NCI-H510A treated with DMSO at 0.1 percent for 48 hours (cell line): ENCODE measurements around the gene PAX8.
A peak's percentile ranks its signal among the peaks of the same experiment; 100 is the strongest.

Experiments
- DNase-seq: peaks from one replicate; lab custom pipeline; 2025; lab: John Stamatoyannopoulos, UW

PAX8 gene

DNA sequence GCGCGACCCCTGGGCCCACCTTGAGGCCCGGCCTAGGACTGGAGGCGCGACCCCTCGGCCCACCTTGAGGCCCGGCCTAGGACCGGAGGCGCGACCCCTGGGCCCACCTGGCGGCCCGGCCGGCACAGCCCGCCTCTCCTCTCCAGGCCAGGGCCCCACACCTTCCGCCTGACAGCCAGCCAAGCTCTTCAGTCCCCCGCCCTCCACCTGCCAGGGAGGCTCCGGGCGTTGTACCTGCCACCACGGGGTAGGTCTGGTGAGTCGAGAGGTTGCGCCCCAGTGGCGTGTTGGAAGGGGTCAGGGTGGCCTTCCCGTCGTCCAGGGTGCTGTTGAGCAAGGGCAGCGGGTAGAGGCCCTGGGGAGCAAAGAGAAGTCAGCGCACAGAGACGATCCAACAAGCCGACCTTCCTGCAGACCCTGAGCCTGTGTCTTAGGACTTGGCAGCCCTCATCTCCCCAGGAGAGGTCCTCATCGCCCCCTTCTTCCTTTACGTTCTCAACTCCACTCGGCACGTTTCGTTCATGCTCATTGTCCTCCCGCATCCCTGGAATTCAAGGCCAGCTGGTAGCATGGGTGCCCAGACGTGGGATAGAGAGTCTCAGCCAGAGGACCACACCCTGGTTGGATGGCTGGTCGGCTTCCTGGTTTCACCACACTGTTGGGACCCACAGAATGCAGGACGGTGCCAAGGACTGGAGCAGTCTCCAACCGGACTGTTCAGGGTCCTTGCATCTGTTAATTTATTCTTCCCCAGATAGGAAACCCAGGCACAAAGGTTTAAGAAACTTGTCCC, 42.2 kb downstream of the PAX8 start:
- no peak for DNase-seq

DNA sequence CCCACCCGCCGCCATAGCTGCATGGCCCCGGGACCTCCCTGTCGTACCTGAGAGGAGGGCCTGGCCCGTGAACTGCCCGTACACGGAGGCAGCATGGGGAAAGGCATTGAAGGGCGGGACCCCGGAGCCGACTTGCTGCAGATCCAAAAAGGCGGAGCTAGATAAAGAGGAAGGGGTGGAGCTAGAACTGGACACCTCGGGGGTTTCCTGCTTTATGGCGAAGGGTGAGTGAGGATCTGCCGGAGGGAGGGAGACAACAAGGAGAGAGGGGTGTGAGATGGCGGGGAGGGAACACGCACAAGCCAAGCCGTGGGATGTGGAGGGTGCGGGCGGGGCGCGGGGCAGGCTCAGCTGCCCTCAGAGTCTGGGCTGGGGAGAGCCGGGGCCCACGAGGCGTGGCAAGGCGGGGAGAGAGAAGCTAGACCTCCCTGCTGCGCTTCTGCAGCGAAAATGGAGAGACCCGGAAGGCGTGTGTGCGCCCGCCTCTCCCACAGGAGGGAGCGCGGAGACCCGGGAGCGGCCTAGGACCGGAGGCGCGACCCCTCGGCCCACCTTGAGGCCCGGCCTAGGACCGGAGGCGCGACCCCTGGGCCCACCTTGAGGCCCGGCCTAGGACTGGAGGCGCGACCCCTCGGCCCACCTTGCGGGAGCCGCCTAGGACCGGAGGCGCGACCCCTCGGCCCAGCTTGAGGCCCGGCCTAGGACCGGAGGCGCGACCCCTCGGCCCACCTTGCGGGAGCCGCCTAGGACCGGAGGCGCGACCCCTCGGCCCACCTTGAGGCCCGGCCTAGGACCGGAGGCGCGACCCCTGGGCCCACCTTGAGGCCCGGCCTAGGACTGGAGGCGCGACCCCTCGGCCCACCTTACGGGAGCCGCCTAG, 43.1 kb downstream of the PAX8 start:
- DNase-seq: peak; percentile 78

DNA sequence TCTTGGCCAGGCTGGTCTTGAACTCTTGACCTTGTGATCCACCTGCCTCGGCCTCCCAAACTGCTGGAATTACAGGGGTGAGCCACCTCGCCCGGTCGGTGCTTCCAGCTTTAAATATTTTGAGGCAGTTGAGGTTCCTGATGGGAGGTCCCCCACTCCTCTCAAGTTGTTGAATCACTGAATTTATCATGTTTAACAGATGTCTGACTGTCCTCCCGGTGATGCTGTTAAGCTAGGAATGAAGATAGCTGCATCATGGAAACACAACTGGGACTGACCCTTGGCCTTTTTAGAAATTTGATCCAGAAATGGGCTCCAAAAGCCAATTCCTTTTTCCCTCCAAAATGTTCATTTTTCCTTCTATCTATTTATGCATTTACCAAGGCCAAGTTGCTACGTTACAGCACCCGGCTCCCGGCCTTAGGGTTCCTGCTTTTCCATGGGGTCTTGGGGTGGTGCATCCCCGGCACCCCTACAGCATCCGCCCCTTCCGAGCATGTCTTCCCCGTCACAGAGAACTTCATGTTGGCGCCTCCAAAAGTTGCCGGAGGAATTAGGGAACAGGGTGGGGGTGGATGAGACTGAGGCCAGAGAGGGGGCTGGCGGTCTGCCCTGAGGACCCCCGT, 43.9 kb downstream of the PAX8 start:
- DNase-seq: no peak

DNA sequence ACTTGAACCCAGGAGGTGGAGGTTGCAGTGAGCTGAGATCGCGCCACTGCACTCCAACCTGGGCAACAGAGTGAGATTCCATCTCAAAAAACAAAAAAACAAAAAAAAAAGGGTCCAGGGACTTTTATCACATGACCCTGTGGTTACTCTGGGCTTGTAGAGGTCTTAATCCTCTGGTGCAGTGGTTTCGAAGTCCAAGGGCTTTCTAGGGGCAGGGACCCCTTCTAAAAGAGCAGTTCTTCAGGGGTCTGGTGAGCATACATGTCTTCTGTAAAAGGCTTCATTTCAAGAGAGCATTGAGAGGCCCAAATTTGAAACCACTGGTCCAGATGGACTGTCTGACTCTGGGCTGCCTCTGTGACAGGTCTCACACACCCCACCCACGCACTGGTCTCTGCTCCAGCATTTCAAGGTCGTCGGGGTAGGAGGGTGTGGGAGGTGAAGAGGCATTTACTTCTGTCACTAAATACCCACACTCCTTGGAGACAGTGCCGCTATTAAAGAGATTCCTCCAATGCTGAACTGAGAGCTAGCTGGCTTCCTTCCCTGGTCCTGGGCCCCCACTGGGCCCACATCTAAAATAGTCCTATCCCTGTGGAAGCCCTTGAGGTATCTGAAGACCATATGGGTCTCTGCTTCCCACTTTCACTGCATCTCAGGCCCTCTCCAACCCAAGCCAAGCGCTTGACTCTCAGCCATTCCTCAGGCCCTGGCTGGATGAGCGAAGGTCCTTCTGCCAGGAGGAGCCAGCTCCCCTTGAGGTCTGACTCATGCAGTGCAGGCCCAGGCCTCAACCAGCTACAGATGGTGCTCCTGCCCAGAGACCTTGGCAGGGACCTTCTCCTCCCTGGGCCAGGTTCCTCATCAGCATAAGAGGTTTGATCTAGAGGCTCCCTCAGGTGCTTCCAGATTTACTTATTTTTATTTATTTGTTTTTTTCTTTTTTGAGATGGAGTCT, 44.8 kb downstream of the PAX8 start:
- peak; percentile 2 for DNase-seq

DNA sequence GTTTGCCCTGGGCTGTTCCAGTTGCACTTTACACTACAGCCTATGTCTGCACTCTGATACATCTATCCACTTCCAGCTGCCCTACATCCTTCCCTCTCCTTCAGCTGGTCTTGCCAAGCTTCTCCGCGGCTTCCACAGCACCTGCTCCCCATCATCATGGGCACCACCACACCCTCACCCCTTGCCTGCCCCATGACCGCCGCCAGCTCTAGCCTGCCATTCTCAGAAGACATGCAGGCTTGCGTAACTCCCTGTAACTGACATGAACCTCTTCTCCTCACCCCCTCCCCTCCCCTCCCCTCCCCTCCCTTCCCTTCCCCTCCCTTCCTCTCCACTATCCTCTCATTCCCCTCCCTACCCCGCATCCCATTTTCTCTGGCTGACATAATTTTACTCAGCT, 46.0 kb downstream of the PAX8 start:
- no peak for DNase-seq

DNA sequence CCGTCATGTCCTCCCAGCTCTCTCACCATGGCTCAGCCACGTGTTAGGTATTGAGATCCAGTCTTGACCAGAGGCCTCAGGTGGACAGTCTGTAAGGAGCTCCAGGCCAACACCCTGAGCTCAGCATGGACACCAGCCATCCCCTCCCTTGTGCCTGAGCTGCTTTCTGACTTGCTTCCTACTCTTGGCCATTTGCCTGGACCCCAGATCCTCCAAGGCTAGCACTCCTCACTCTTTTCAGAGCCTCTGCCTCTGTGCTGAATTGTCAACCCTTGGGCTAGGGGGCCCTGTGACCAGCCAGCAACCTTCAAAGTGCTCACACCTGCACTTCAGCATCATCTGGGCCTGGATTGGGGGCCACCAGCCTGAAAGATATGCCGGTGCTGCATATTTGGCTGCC, 46.6 kb downstream of the PAX8 start:
- no peak for DNase-seq

DNA sequence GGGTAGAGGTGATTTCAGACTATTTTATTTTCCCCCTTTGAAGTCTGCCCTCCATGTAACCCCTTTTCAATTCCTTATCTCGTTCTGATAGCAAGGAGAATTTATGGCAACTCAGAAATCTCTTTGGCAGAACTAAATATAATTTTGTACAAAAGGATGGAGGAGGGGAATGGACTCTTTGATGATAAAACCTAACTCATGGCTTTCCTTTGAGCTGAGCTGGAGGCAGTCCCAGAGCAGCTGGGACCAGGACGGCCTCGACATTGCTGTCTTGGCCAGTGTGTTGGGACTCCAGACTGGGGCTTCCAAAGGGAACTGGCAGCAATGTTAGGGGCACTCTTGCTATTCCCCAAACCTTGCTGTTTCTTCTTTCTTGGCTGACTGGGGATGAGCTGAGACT, 47.7 kb downstream of the PAX8 start:
- DNase-seq: no peak

DNA sequence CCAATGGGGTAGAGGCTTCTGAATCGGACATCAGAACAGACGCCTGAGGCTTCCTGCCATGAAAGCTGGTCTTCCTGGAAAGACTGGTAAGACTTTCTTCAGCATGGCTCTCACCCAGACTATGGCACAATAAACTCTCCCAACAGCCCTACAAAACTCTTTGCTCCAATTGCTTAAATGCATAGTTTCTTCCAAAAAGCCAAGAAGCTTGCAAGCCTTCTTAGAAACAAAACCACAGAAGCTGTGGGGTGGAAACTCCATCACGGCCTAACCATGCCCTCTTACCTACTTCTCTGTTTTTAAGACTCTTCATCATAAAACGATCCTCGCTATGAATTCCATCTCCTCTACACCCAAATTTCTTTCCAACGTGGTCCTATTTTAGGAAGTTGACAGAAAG, 48.2 kb downstream of the PAX8 start:
- no peak for DNase-seq

DNA sequence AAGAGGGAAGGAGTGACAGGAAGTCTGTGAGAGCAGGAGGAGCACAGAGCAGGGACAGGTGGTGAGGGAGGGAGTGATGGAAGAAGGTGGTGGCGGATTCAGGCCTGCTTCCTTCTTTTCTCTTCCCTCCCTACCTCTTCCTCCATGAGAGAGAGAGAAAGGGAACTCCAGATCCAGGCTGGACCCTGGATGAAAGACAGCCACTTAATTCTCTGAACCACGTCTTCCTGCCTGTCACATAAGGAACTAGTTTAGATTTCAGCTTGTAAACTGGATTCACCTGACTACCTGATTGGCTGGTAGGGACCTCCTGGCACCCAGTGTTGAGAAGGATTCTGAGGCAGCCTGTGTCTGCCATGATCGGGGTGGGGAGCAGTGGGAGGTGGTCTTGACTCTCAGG, 48.9 kb downstream of the PAX8 start:
- peak; percentile 23 for DNase-seq

DNA sequence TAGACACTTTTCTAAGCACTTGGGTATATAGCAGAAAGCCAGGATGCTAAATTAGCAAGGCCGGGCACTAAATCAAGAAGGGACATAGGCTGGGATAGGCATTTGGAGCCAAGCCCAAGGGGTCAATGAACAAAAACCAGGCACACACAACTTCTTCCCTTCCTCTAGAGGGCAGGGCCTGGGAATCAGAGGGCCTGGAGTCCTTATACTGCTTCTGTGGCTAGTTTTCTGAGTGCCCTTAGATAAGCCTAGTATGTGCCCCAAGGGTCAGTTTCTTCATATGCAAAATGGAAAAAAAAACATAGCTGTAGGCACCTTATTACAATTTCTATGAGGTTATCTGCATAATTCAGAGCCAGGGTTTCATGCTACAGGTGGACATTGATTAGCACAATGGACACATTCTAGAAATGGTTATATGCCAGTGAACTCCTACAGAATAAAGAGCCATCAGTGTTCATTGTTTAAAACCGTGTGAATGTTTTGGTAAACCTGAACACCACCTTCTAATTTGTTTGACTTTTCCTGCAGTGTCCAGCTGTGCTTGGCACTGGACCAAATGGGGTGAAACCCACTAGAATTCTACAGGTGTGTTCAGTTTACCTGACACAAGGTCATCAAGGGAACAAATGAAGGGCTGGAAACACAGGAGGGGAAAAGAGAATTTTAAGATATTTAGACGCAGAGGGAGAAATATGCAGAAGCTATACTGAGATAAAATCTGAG, 49.6 kb downstream of the PAX8 start:
- DNase-seq: peak; percentile 23

DNA sequence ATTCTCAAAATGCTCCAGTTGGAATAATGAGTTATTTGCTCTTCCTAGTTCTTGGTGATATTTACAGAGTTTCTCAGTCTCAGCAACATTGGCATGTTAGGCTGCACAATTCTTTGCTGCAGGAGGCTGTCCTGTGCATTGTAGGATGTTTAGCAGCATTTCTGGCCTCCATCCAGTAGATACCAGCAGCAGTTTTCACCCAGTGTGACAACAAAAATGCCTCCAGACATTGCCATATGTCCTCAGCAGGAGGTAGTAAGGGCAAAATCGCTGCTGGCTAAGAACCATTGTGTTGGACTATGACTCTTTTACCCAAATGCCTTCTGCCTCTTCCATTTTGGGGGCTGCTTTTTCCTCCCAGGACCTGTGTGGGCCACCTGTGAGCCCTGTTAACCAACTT, 50.4 kb downstream of the PAX8 start:
- DNase-seq: no peak

DNA sequence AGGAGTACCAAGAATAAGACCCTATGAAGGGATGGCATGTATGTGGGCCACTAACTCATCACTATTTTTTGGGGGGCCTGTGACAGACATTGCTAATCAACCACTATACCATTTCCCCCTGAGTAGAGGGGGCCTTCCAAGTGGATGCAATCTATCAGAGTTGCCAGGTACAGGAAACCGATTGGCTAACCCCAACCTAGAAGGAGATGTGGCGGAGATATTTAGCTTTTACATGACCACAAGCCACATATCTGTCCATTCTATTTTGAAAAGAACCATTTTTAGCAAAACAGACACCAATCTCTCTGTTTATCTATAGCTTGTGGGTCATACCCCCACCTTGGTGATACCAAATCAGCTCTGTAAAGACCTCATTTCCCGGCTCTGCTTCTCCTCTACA, 51.0 kb downstream of the PAX8 start:
- DNase-seq: no peak

DNA sequence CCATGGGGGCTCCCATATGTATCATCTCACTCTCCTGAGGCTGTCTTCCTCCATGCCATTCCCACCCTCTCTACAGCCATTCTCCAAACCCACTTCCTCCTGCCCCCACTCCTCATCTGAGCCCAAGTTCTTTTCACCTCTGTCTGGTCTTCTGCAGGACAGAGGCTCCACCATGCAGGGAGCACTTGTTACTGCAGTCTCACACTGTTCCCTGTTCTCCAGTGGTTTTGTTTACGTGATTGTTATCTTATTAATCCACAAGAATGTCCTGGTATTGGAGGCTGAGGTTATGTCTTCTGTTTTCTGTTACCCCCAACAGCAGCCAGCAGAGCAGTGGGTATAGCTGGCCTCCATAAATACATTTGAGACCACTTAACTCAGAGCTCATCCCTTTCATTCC, 51.4 kb downstream of the PAX8 start:
- DNase-seq: no peak

DNA sequence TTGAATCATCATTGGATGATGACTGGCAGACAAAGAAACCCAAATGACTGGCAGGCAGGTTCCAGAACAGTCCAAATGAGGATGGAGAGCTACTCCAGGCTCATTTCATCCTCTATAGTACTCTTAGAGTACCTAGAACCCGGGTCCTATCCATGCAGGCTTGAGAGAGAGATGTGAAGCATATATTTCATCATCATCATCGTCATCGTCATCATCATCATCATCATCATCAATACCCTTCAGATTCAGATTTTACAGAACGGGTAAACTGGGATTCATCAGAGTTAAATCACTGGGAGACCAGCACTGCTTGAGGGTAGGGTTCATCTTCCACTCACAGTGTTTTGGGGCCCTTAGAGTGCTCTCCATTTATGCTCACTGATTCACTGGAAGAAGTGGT, 52.3 kb downstream of the PAX8 start:
- DNase-seq: no peak

DNA sequence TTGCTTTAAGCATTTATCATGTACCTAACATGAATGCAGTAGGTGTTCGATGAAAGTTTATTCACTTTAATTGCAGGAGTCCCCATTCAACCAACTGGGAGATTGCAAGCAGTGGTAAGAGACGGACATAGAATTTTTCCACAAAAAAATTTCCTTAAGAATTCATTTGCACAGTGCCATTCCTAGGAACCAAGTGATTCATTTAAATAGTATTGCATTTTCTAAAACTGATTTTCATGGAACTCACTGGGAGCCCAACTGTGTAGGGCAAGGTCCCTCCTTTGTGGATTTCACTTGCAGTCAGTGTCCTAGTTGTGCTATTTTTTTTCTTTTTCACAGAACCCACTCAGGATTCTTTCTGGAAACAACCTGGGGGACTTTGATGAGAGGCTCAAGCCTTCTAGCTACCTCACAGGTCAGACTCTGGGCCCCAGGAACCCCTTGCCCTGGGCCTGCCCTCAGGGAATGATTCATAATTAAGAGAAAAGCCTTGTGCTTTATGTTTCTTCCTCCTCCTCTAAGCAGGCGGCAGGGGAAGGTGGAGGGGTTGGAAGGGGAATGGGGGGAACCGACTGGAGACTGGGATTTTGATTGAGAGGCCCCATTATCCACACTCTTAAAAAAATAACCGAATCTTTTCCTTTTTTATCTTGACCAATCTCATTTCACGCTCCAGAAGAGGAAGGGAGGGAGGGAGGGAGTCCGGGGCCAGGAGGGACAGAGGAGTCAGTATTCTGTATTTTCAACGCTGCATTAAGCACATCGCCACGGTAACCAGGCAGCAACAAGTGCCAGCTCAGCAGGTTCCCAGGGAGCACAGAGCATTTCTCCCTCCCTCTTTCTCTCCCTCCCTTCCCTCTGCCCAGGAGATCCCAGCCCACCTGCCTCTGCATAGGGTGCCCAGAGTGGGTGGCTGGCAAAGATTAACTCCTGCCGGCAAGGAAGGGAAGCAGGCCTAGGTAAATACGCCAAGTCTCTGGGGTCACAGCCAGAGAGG, 53.2 kb downstream of the PAX8 start:
- DNase-seq: peak; percentile 73

DNA sequence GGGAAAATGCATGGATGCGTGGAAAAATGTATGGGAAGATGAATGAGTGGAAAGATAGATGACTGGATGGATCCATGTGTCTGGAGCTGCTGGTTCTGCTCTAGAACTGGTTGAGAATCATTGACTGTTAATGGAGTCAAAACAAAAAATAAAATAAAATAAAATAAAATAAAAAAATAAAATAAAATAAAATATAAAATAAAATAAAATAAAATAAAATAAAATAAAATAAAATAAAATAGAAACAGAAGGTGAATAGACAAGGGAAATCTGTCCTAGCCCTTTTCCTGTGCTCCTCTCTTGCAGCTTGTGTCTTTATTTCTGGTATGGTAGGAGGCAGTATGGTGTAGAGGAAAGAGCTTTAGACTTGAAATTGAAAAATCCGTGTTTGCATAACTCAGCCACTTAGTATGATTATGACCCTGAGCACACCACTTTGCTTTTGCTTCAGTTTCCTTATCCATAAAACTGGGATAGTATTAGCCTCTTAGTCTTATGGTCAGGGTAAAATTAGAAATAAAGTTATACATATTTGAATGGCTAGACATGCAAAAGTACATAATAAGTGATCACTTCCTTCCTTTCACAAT, 54.0 kb downstream of the PAX8 start:
- peak; percentile 16 for DNase-seq

DNA sequence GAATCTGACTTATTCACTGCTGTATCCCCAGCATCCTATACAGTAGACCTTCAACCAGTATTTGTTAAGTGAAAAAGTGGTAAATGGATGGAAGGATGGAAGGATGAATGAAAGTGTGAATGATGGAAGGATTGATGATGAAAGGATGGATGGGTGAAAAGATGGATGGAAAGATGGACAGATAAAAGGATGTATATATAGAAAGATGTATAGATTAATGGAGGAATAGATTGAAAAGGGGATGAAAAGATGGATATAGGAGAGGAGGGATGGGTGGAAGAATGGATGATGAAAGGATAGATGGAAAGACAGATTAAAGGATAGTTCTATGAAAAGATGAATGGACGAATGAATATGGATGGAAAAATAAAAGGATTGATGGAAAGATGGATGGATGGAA, 54.9 kb downstream of the PAX8 start:
- DNase-seq: no peak

DNA sequence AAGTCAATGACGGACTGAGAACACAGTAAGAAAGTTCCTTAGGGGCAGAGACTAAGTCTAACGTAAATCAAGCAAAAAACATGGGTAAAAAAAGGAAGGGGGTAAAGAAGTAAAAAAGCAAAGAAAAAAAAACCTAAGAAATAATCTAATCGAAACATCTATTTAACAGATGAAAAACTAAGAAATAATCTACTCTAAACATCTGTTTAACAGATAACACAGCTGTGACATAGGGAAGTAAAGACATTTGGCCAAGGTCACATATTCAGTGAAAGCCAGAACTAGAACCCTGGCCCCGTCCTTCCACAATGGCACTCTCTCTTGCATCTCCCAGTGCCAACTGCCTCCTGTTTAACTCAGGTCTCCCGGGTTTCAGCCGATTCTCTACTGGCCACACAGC, 56.9 kb downstream of the PAX8 start:
- DNase-seq: no peak

DNA sequence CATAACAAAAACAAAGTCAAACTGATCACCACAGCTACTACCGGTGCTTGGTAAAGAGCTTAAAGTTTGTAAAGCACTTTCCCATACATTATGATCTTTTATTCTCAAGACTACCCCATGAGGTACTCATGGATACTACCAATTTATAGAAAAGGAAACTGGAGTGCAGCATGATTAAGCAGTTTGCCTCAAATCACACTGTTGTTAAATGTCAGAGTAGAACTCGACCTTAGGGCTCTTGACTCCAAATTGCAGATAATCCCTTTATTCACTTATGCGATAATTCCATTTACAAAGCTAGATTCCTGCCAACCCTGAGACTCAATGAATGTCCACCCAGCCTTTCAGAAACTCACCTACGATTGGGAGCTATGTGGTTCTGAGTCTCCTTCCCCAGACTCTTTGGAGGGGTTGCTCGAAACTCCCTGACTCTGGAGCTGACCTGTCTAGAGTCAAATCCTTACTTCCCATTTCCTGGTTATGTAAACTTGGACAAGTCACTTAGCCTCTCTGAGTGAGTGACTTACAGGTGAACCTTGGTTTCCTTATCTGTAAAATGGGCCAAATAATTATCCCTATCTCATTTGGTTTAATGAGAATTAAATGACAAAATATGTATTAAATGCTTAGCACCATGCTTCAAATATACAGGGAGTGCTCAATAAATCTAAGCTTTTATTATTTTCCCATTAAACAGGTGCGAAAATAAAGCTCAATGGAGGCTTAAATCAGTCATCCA, 57.6 kb downstream of the PAX8 start:
- no peak for DNase-seq
